Measurements from ENCODE around the gene NUAK1. TPM values are rescaled to one million over a fixed set of nuclear protein-coding genes. Genes with fewer than 3 reads are reported as not detected.

The NUAK1 gene
- total RNA-seq, 2 experiments from 2014 or later, result 0.03 TPM; not detected in 1

- no peaks in the 10 kb centered on the region for H3K9me3 ChIP-seq (ENCODE audit: low read length)
- TF ChIP-seq EZH2phosphoT487 (IDR thresholded peaks at IDR 0.05; ENCODE audit: borderline replicate concordance, low read depth, low read length) (no peak), CTCF (conservative IDR thresholded peaks at IDR 0.05; ENCODE audit: low read length) (no peak)
- no peak overlapping the region for H2AFZ ChIP-seq (ENCODE audit: low read length)
- no peak overlapping the region for H3K4me3 ChIP-seq (ENCODE audit: low read depth, low read length, poor library complexity, severe bottlenecking)
- DNase-seq (ENCODE audit: low spot score), result no peak
- H3K4me2 ChIP-seq (ENCODE audit: low read length), result no peak overlapping the region
- H3K79me2 ChIP-seq (ENCODE audit: insufficient read depth, low read depth, low read length), result no peaks in the 10 kb centered on the region
- intact Hi-C loops (cut with micrococcal nuclease; ENCODE audit: unreplicated experiment), result no loop called here
- H3K9me2 ChIP-seq (ENCODE audit: insufficient read depth, low read length), result no peaks in the 10 kb centered on the region
- H3K4me1 ChIP-seq (ENCODE audit: insufficient read depth, low read length, poor library complexity, severe bottlenecking), result no peaks in the 10 kb centered on the region
- no peaks in the 10 kb centered on the region for H4K20me1 ChIP-seq (ENCODE audit: insufficient read depth, low read length)
- no peak overlapping the region for H3K27ac ChIP-seq (ENCODE audit: low read depth, low read length, poor library complexity, severe bottlenecking)
- no TSS peak for BruUV-seq (replicated peaks)
- ChIA-PET CTCF (ENCODE audit: unreplicated experiment) (no interaction called here), POLR2A (no interaction called here)
- no peaks in the 10 kb centered on the region for H3K36me3 ChIP-seq (ENCODE audit: insufficient read depth, low read length)
Observed at GRCh38 chr12:106072751-106073150, 66.0 kb downstream of the NUAK1 start.

GRCh38 chr12:106071686-106072085 is 67.1 kb downstream of the NUAK1 start:
- no peak overlapping the region for H3K4me3 ChIP-seq (ENCODE audit: low read depth, low read length, poor library complexity, severe bottlenecking)
- H4K20me1 ChIP-seq (ENCODE audit: insufficient read depth, low read length), result no peaks in the 10 kb centered on the region
- no peaks in the 10 kb centered on the region for H3K36me3 ChIP-seq (ENCODE audit: insufficient read depth, low read length)
- H2AFZ ChIP-seq (ENCODE audit: low read length), result no peak overlapping the region
- H3K79me2 ChIP-seq (ENCODE audit: insufficient read depth, low read depth, low read length), result no peaks in the 10 kb centered on the region
- no TSS peak for BruUV-seq (replicated peaks)
- TF ChIP-seq CTCF (conservative IDR thresholded peaks at IDR 0.05; ENCODE audit: low read length) (no peak), EZH2phosphoT487 (IDR thresholded peaks at IDR 0.05; ENCODE audit: borderline replicate concordance, low read depth, low read length) (no peak)
- H3K9me3 ChIP-seq (ENCODE audit: low read length), result no peaks in the 10 kb centered on the region
- ChIA-PET CTCF (ENCODE audit: unreplicated experiment) (no interaction called here), POLR2A (no interaction called here)
- H3K4me1 ChIP-seq (ENCODE audit: insufficient read depth, low read length, poor library complexity, severe bottlenecking), result no peaks in the 10 kb centered on the region
- no peak for DNase-seq (ENCODE audit: low spot score)
- intact Hi-C loops (cut with micrococcal nuclease; ENCODE audit: unreplicated experiment), result no loop called here
- H3K9me2 ChIP-seq (ENCODE audit: insufficient read depth, low read length), result no peaks in the 10 kb centered on the region
- no peak overlapping the region for H3K4me2 ChIP-seq (ENCODE audit: low read length)
- no peak overlapping the region for H3K27ac ChIP-seq (ENCODE audit: low read depth, low read length, poor library complexity, severe bottlenecking)

GRCh38 chr12:106070611-106071010 is 68.1 kb downstream of the NUAK1 start:
- H3K4me1 ChIP-seq (ENCODE audit: insufficient read depth, low read length, poor library complexity, severe bottlenecking), result no peaks in the 10 kb centered on the region
- no peaks in the 10 kb centered on the region for H4K20me1 ChIP-seq (ENCODE audit: insufficient read depth, low read length)
- DNase-seq (ENCODE audit: low spot score), result no peak
- no TSS peak for BruUV-seq (replicated peaks)
- H3K79me2 ChIP-seq (ENCODE audit: insufficient read depth, low read depth, low read length), result no peaks in the 10 kb centered on the region
- H3K9me2 ChIP-seq (ENCODE audit: insufficient read depth, low read length), result no peaks in the 10 kb centered on the region
- no peak overlapping the region for H3K4me2 ChIP-seq (ENCODE audit: low read length)
- H3K36me3 ChIP-seq (ENCODE audit: insufficient read depth, low read length), result no peaks in the 10 kb centered on the region
- TF ChIP-seq EZH2phosphoT487 (IDR thresholded peaks at IDR 0.05; ENCODE audit: borderline replicate concordance, low read depth, low read length), result no peak
- CTCF ChIA-PET (ENCODE audit: unreplicated experiment), result no interaction called here
- no peak overlapping the region for H3K27ac ChIP-seq (ENCODE audit: low read depth, low read length, poor library complexity, severe bottlenecking)
- H2AFZ ChIP-seq (ENCODE audit: low read length), result no peak overlapping the region
- intact Hi-C loops (cut with micrococcal nuclease; ENCODE audit: unreplicated experiment), result no loop called here
- H3K9me3 ChIP-seq (ENCODE audit: low read length), result no peaks in the 10 kb centered on the region
- POLR2A ChIA-PET, result no interaction called here
- H3K4me3 ChIP-seq (ENCODE audit: low read depth, low read length, poor library complexity, severe bottlenecking), result no peak overlapping the region
